ENCODE results near the gene TRIM13.

GRCh38 chr13:50053844-50054243 is 57.0 kb downstream of the TRIM13 start:
- TF ChIP-seq CTCF (CRISPR knock-in tag; IDR thresholded peaks at IDR 0.05) (no peak), RELA (CRISPR knock-in tag; IDR thresholded peaks at IDR 0.05) (no peak), POLR2AphosphoS5 (IDR thresholded peaks at IDR 0.05; ENCODE audit: low read depth, low read length) (no peak), AFF4 (CRISPR knock-in tag; IDR thresholded peaks at IDR 0.05) (no peak), NR3C1 (CRISPR knock-in tag; IDR thresholded peaks at IDR 0.05) (no peak), RBM39 (IDR thresholded peaks at IDR 0.05; ENCODE audit: low read depth, low read length, poor library complexity, severe bottlenecking) (no peak), XBP1 (CRISPR knock-in tag; IDR thresholded peaks at IDR 0.05) (no peak), ZNF646 (CRISPR knock-in tag; IDR thresholded peaks at IDR 0.05) (no peak), FOXK1 (CRISPR knock-in tag; IDR thresholded peaks at IDR 0.05; ENCODE audit: borderline replicate concordance, low read depth) (no peak), HNRNPH1 (optimal IDR thresholded peaks at IDR 0.05; ENCODE audit: low read depth, low read length) (no peak), TARDBP (CRISPR knock-in tag; IDR thresholded peaks at IDR 0.05) (no peak), PHF21A (CRISPR knock-in tag; IDR thresholded peaks at IDR 0.05) (no peak)
